HEK293 (cell line): ENCODE results near the gene BTK.
A peak's percentile ranks its signal among the peaks of the same experiment; 100 is the strongest.

Source experiments
- CTCF ChIA-PET: fragments of 350-600 bp; formaldehyde crosslinking; extraction: SDS; loops from one replicate; lab custom pipeline; 2021; ENCODE audit warnings: antibody characterized with exemption; lab: Yijun Ruan, JAX
- POLR2A ChIA-PET: fragments of 300-600 bp; formaldehyde crosslinking; extraction: SDS; loops from one replicate; lab custom pipeline; 2020; ENCODE audit warnings: antibody characterized with exemption, inconsistent platforms; lab: Yijun Ruan, JAX
- H3K27ac ChIP-seq: fragments of 200-500 bp; sonication (Bioruptor generic); 2 replicates; pipeline ENCODE4 v1.5.1; 2014; ENCODE audit warnings: low read depth, low read length, control low read depth, inconsistent platforms; ENCODE audit errors: extremely low read depth
- H3K36me3 ChIP-seq, 2 experiments: fragments of 200-500 bp in 1 of 2; sonication (Bioruptor generic) in 1 of 2; 1 replicate in 1 of 2; 2 replicates in 1 of 2; pipeline ENCODE4 v1.5.1; 2014 to 2017; ENCODE audit warnings: inconsistent platforms in 2 of 2, low read length in 2 of 2; ENCODE audit not compliant: control insufficient read depth in 2 of 2, insufficient read depth in 1 of 2
- H3K4me1 ChIP-seq: fragments of 200-500 bp; sonication (Bioruptor generic); 2 replicates; pipeline ENCODE4 v1.5.1; 2014; ENCODE audit warnings: mild to moderate bottlenecking, low read length, inconsistent platforms; ENCODE audit not compliant: control insufficient read depth, insufficient read depth
- H3K4me3 ChIP-seq: 2 replicates; pipeline ENCODE4 v1.5.1; 2011; ENCODE audit warnings: low read depth, mild to moderate bottlenecking, control low read depth, low read length, moderate library complexity
- H3K9me3 ChIP-seq: fragments of 200-500 bp; sonication (Bioruptor generic); 2 replicates; pipeline ENCODE4 v1.5.1; 2014; ENCODE audit warnings: low read depth, low read length, inconsistent platforms; ENCODE audit not compliant: control insufficient read depth, insufficient read depth
- EGR2 ChIP-seq: fragments of 450-650 bp; formaldehyde crosslinking; IDR thresholded peaks from 2 replicates; pipeline ENCODE4 v1.5.1; 2016; ENCODE audit warnings: low read depth, missing biosample characterization, missing genetic modification characterization
- GFI1B ChIP-seq: fragments of 450-650 bp; formaldehyde crosslinking; IDR thresholded peaks from 2 replicates; pipeline ENCODE4 v1.5.1; 2016; ENCODE audit warnings: missing biosample characterization, missing genetic modification characterization
- INSM2 ChIP-seq: fragments of 450-650 bp; formaldehyde crosslinking; IDR thresholded peaks from 2 replicates; pipeline ENCODE4 v1.5.1; 2016; ENCODE audit warnings: missing biosample characterization, missing genetic modification characterization
- KLF16 ChIP-seq: fragments of 450-650 bp; formaldehyde crosslinking; IDR thresholded peaks from 2 replicates; pipeline ENCODE4 v1.5.1; 2017; ENCODE audit warnings: missing biosample characterization, missing genetic modification characterization
- KLF7 ChIP-seq: fragments of 450-650 bp; formaldehyde crosslinking; IDR thresholded peaks from 2 replicates; pipeline ENCODE4 v1.5.1; 2016; ENCODE audit warnings: missing biosample characterization, missing genetic modification characterization, borderline replicate concordance
- MZF1 ChIP-seq: fragments of 450-650 bp; formaldehyde crosslinking; IDR thresholded peaks from 2 replicates; pipeline ENCODE4 v1.5.1; 2017; ENCODE audit warnings: missing biosample characterization, missing genetic modification characterization, borderline replicate concordance
- OSR2 ChIP-seq: fragments of 450-650 bp; formaldehyde crosslinking; IDR thresholded peaks from 2 replicates; pipeline ENCODE4 v1.5.1; 2016; ENCODE audit warnings: missing biosample characterization, missing genetic modification characterization
- PRDM10 ChIP-seq: fragments of 450-650 bp; formaldehyde crosslinking; IDR thresholded peaks from 2 replicates; pipeline ENCODE4 v1.5.1; 2016; ENCODE audit warnings: missing biosample characterization, missing genetic modification characterization
- SALL2 ChIP-seq: fragments of 450-650 bp; formaldehyde crosslinking; IDR thresholded peaks from 2 replicates; pipeline ENCODE4 v1.5.0; 2017; ENCODE audit warnings: missing biosample characterization, mild to moderate bottlenecking, missing genetic modification characterization, borderline replicate concordance
- SCRT1 ChIP-seq: fragments of 450-650 bp; formaldehyde crosslinking; IDR thresholded peaks from 2 replicates; pipeline ENCODE4 v1.5.1; 2016; ENCODE audit warnings: missing biosample characterization, missing genetic modification characterization, borderline replicate concordance
- SCRT2 ChIP-seq: fragments of 450-650 bp; formaldehyde crosslinking; IDR thresholded peaks from 2 replicates; pipeline ENCODE4 v1.5.1; 2016; ENCODE audit warnings: missing biosample characterization, missing genetic modification characterization
- TRIM28 ChIP-seq: IDR thresholded peaks from 2 replicates; pipeline ENCODE4 v1.6.1; 2011; ENCODE audit warnings: low read length, control low read depth, borderline replicate concordance
- ZEB2 ChIP-seq: fragments of 450-650 bp; formaldehyde crosslinking; IDR thresholded peaks from 2 replicates; pipeline ENCODE4 v1.5.1; 2016; ENCODE audit warnings: missing biosample characterization, missing genetic modification characterization
- ZFP3 ChIP-seq: fragments of 450-650 bp; formaldehyde crosslinking; IDR thresholded peaks from 2 replicates; pipeline ENCODE4 v1.5.1; 2016; ENCODE audit warnings: low read depth, missing biosample characterization, missing genetic modification characterization
- ZNF146 ChIP-seq: fragments of 450-650 bp; formaldehyde crosslinking; IDR thresholded peaks from 2 replicates; pipeline ENCODE4 v1.5.1; 2016; ENCODE audit warnings: missing biosample characterization, missing genetic modification characterization
- ZNF155 ChIP-seq: fragments of 450-650 bp; formaldehyde crosslinking; IDR thresholded peaks from 2 replicates; pipeline ENCODE4 v1.5.1; 2016; ENCODE audit warnings: missing biosample characterization, missing genetic modification characterization
- ZNF16 ChIP-seq: fragments of 450-650 bp; formaldehyde crosslinking; IDR thresholded peaks from 2 replicates; pipeline ENCODE4 v1.5.1; 2016; ENCODE audit warnings: low read depth, missing biosample characterization, missing genetic modification characterization
- ZNF184 ChIP-seq: fragments of 450-650 bp; IDR thresholded peaks from 2 replicates; pipeline ENCODE4 v1.5.1; 2018; ENCODE audit warnings: missing biosample characterization, mild to moderate bottlenecking, missing genetic modification characterization
- ZNF19 ChIP-seq: fragments of 450-650 bp; formaldehyde crosslinking; IDR thresholded peaks from 2 replicates; pipeline ENCODE4; 2016; ENCODE audit warnings: missing biosample characterization, missing genetic modification characterization, low read depth
- ZNF2 ChIP-seq: fragments of 450-650 bp; formaldehyde crosslinking; IDR thresholded peaks from 2 replicates; pipeline ENCODE4 v1.5.1; 2016; ENCODE audit warnings: missing biosample characterization, missing genetic modification characterization
- ZNF211 ChIP-seq: fragments of 450-650 bp; formaldehyde crosslinking; IDR thresholded peaks from 2 replicates; pipeline ENCODE4 v1.5.1; 2016; ENCODE audit warnings: low read depth, missing biosample characterization, missing genetic modification characterization
- ZNF341 ChIP-seq: fragments of 450-650 bp; formaldehyde crosslinking; IDR thresholded peaks from 2 replicates; pipeline ENCODE4; 2016; ENCODE audit warnings: low read depth, missing biosample characterization, missing genetic modification characterization
- ZNF404 ChIP-seq: fragments of 450-650 bp; formaldehyde crosslinking; IDR thresholded peaks from 2 replicates; pipeline ENCODE4 v1.5.1; 2017; ENCODE audit warnings: missing biosample characterization, missing genetic modification characterization
- ZNF530 ChIP-seq: fragments of 450-650 bp; formaldehyde crosslinking; IDR thresholded peaks from 2 replicates; pipeline ENCODE4 v1.5.1; 2016; ENCODE audit warnings: low read depth, missing biosample characterization, missing genetic modification characterization
- ZNF555 ChIP-seq: fragments of 450-650 bp; formaldehyde crosslinking; conservative IDR thresholded peaks from 2 replicates; pipeline ENCODE4 v1.5.1; 2017; ENCODE audit warnings: missing biosample characterization, mild to moderate bottlenecking, missing genetic modification characterization, inconsistent platforms
- ZNF610 ChIP-seq: fragments of 450-650 bp; formaldehyde crosslinking; IDR thresholded peaks from 2 replicates; pipeline ENCODE4 v1.5.1; 2016; ENCODE audit warnings: missing biosample characterization, missing genetic modification characterization, borderline replicate concordance
- ZNF677 ChIP-seq: fragments of 450-650 bp; IDR thresholded peaks from 2 replicates; pipeline ENCODE4 v1.5.0; 2018; ENCODE audit warnings: missing biosample characterization, mild to moderate bottlenecking, missing genetic modification characterization, moderate library complexity
- ZNF768 ChIP-seq: fragments of 450-650 bp; formaldehyde crosslinking; IDR thresholded peaks from 2 replicates; pipeline ENCODE4 v1.5.1; 2018; ENCODE audit warnings: missing biosample characterization, mild to moderate bottlenecking, missing genetic modification characterization
- ZNF776 ChIP-seq: fragments of 450-650 bp; formaldehyde crosslinking; IDR thresholded peaks from 2 replicates; pipeline ENCODE4 v1.5.0; 2017; ENCODE audit warnings: missing biosample characterization, missing genetic modification characterization, borderline replicate concordance
- ZSCAN16 ChIP-seq: fragments of 450-650 bp; formaldehyde crosslinking; IDR thresholded peaks from 2 replicates; pipeline ENCODE4 v1.5.1; 2016; ENCODE audit warnings: missing biosample characterization, missing genetic modification characterization
- ZSCAN18 ChIP-seq: fragments of 450-650 bp; formaldehyde crosslinking; IDR thresholded peaks from 2 replicates; pipeline ENCODE4 v1.5.1; 2016; ENCODE audit warnings: missing biosample characterization, missing genetic modification characterization

The BTK gene

GRCh38 chrX:101407748-101408531 lies 21.9 kb upstream of the BTK start, which contains the start of the genes GLA and HNRNPH2 (continued):
- TF ChIP-seq ZFP3 (tag by site-specific recombination) (no peak), ZNF677 (tag by site-specific recombination) (no peak), ZNF776 (no peak), ZNF211 (no peak), ZSCAN18 (tag by site-specific recombination) (no peak; the same call in 1 of the 2 replicates), ZSCAN16 (tag by site-specific recombination) (no peak), SCRT2 (tag by site-specific recombination) (no peak), ZEB2 (tag by site-specific recombination) (peak; percentile 92), PRDM10 (tag by site-specific recombination) (peak; percentile 43), KLF7 (tag by site-specific recombination) (no peak), ZNF2 (tag by site-specific recombination) (peak; percentile 97), KLF16 (tag by site-specific recombination) (peak; percentile 94), ZNF19 (tag by site-specific recombination) (no peak), ZNF146 (tag by site-specific recombination) (peak; percentile 72), ZNF184 (tag by site-specific recombination) (no peak), OSR2 (0 out of 2 replicates have a peak, but pooled peaks have one; percentile 56), SALL2 (tag by site-specific recombination) (no peak), TRIM28 (no peak), ZNF16 (no peak), ZNF555 (tag by site-specific recombination) (no peak)

GRCh38 chrX:101407167-101407747 lies 21.3 kb upstream of the BTK start:
- Histone ChIP-seq H3K27ac (peak overlapping the region; percentile 84), H3K9me3 (no peaks in the 10 kb centered on the region), H3K4me1 (peaks cover 6% of the 10 kb centered on the region), H3K4me3 (peak overlapping the region; percentile 39), H3K36me3 (peaks cover 19 to 28% of the 10 kb centered on the region in 2 experiments; a peak in 2 of 3 replicates)
- CTCF ChIA-PET: interaction anchor here (0.7 kb wide), 1 partner anchor 1871 kb away, joined by 3 read pairs; no protein-coding TSS in a partner anchor
- POLR2A ChIA-PET: interaction anchor here (0.5 to 1.9 kb wide), 6 partner anchors 10 to 60 kb away, joined by 3 to 22 read pairs (median 4); partner anchors contain the start of gene RPL36A
- TF ChIP-seq ZNF530 (tag by site-specific recombination) (no peak), KLF16 (tag by site-specific recombination) (no peak; the same call in 1 of the 2 replicates), GFI1B (tag by site-specific recombination) (no peak), EGR2 (tag by site-specific recombination) (no peak), ZNF341 (0 out of 2 replicates have a peak, but pooled peaks have one; percentile 12), ZNF768 (tag by site-specific recombination) (no peak), ZNF404 (no peak), INSM2 (no peak), MZF1 (0 out of 2 replicates have a peak, but pooled peaks have one; percentile 62), SCRT1 (no peak), ZNF155 (tag by site-specific recombination) (no peak), ZNF610 (no peak)
